Pancreas (tissue), 10 donors: ENCODE measurements around the gene ATP5F1D. TPM values are rescaled to one million over a fixed set of nuclear protein-coding genes. Genes with fewer than 3 reads are reported as not detected.
A peak's percentile ranks its signal among the peaks of the same experiment; 100 is the strongest.

Experiments
- ATAC-seq, 4 donors: fragments of 200-7000 bp; cut with Tn5 transposase; one replicate each; pipeline versions ENCODE4 v1.8.0 to v1.9.1; 2020; ENCODE audit warnings: mild to moderate bottlenecking in 4 of 4, moderate library complexity in 4 of 4
- DNase-seq, 6 donors: peaks; one replicate each; pipeline ENCODE4 v3.0.0-alpha.2; 2020
- FAIRE-seq: peaks from 2 replicates; lab custom pipeline; 2012; peaks lifted over from hg19 to GRCh38; lab: Jason Lieb, UNC
- H3K27ac ChIP-seq, 4 donors: fragments of 200-600 bp; sonication (generic); 1 replicate in 3 of 4; 2 replicates in 1 of 4; pipeline versions ENCODE4 v1.5.0 to v1.8.0; 2020
- H3K27me3 ChIP-seq, 4 donors: fragments of 200-600 bp; one replicate each; pipeline ENCODE4 v1.8.0; 2021
- H3K36me3 ChIP-seq, 3 donors: fragments of 200-600 bp; sonication (generic) in 1 of 3; one replicate each; pipeline versions ENCODE4 v1.5.0 to v1.8.0; 2020 to 2021
- H3K4me1 ChIP-seq, 3 donors: fragments of 200-600 bp; one replicate each; pipeline ENCODE4 v1.8.0; 2021
- H3K4me3 ChIP-seq, 4 donors: fragments of 200-600 bp; sonication (generic) in 2 of 4; one replicate each; pipeline versions ENCODE4 v1.5.0 to v1.8.0; 2020 to 2021
- H3K9me3 ChIP-seq, 4 donors: fragments of 200-600 bp; one replicate each; pipeline ENCODE4 v1.8.0; 2021
- WGBS, 2 donors: extraction: QIAGEN DNeasy Blood & Tissue Kit; methylation state at CpG; one replicate each; pipeline ENCODE4 v1.1.7; 2013; 5-methylcytosine and 5-hydroxymethylcytosine counted together
- intact Hi-C, 3 donors: fragments of 100-400 bp; cut with DNase I; formaldehyde crosslinking; loops; one replicate each; pipeline versions ENCODE4 v1.11.1 to v1.14.2; 2022
- polyA plus RNA-seq, 2 donors: library from polyadenylated mRNA; stranded (reverse); fragments of 200-250 nt; gene quantifications; one replicate each; pipeline ENCODE4 v1.2.3, GENCODE V29; 2013
- total RNA-seq, 6 donors: library from RNA; stranded (reverse); fragmentation: NEBNext Ultra II Directional in 4 of 6; extraction: Animal tissue kit (Norgen Biotek cat#: 25700) in 4 of 6; gene quantifications; one replicate each; pipeline versions ENCODE4 v1.2.1 to v1.2.4, GENCODE V29; 2021 to 2023
- TF ChIP-seq, protein P1 (sequence below), 4 donors: fragments of 200-600 bp; sonication (generic) in 3 of 4; IDR thresholded peaks; one replicate each; pipeline versions ENCODE4 v1.5.0 to v1.8.0; 2021; ENCODE audit warnings: antibody characterized with exemption in 4 of 4
- donor health status: healthy with polysubstance abuse.
- donor health status: DM: no; HTN: no; CAD: no; lungs with moderate emphysema.
- donor health status: DM: no; HTN: no; CAD: no.
- donor health status: control.
- donor health status: control.
- donor health status: Bipolar disorder and iron deficiency.
- donor health status: DM: yes; HTN: yes; CAD: no.
- donor health status: DM: no; HTN: no; CAD: no.
- donor health status: DM: no; HTN: no; CAD: no.
- donor health status: DM: yes; HTN: yes; CAD: no.

The ATP5F1D gene
- total and polyA plus RNA-seq, 8 donors: 97.3 to 515 (median 167) TPM

GRCh38 chr19:1274081-1274851 is 32.7 kb downstream of the ATP5F1D start:
- WGBS, 2 donors: 82% methylated on average over 44 to 46 of the region's 46 CpGs
- Histone ChIP-seq H3K4me1 (peaks cover 33 to 40% (median 39%) of the 10 kb centered on the region in 3 donors), H3K4me3 (peak overlapping the region in 2 of 4 donors; percentile 65 to 67), H3K36me3 (peaks cover 5 to 40% (median 34%) of the 10 kb centered on the region in 3 donors), H3K27me3 (no peaks in the 10 kb centered on the region), H3K9me3 (no peaks in the 10 kb centered on the region), H3K27ac (peak overlapping the region in 3 of 4 donors; percentile 97 to 99 (median 98))
- DNase-seq (peak in 3 of 6 donors; percentile 52 to 73 (median 58)), FAIRE-seq (no peak), ATAC-seq (no peak)
- intact Hi-C loops: no loop called here
- TF ChIP-seq, protein P1, sequence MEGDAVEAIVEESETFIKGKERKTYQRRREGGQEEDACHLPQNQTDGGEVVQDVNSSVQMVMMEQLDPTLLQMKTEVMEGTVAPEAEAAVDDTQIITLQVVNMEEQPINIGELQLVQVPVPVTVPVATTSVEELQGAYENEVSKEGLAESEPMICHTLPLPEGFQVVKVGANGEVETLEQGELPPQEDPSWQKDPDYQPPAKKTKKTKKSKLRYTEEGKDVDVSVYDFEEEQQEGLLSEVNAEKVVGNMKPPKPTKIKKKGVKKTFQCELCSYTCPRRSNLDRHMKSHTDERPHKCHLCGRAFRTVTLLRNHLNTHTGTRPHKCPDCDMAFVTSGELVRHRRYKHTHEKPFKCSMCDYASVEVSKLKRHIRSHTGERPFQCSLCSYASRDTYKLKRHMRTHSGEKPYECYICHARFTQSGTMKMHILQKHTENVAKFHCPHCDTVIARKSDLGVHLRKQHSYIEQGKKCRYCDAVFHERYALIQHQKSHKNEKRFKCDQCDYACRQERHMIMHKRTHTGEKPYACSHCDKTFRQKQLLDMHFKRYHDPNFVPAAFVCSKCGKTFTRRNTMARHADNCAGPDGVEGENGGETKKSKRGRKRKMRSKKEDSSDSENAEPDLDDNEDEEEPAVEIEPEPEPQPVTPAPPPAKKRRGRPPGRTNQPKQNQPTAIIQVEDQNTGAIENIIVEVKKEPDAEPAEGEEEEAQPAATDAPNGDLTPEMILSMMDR (IDR thresholded peaks at IDR 0.05): no peak

- peak overlapping the region in 3 of 4 donors; percentile 65 to 77 (median 67) for H3K4me3 ChIP-seq
- FAIRE-seq (no peak), ATAC-seq (peak; percentile 0 to 1 (median 0)), DNase-seq (no peak)
- H3K9me3 ChIP-seq: no peaks in the 10 kb centered on the region
- H3K27me3 ChIP-seq: no peaks in the 10 kb centered on the region
- H3K4me1 ChIP-seq: peaks cover 33 to 40% (median 39%) of the 10 kb centered on the region in 3 donors
- intact Hi-C loops: no loop called here
- WGBS, 2 donors: 29 to 41% methylated on average over 30 to 44 of the region's 44 CpGs
- TF ChIP-seq, protein P1 (IDR thresholded peaks at IDR 0.05): no peak
- H3K27ac ChIP-seq: peak overlapping the region; percentile 97 to 99 (median 98)
- peaks cover 5 to 40% (median 34%) of the 10 kb centered on the region in 3 donors for H3K36me3 ChIP-seq
These were observed 33.3 kb downstream of the ATP5F1D start for GRCh38 chr19:1274852-1275259.

DNA sequence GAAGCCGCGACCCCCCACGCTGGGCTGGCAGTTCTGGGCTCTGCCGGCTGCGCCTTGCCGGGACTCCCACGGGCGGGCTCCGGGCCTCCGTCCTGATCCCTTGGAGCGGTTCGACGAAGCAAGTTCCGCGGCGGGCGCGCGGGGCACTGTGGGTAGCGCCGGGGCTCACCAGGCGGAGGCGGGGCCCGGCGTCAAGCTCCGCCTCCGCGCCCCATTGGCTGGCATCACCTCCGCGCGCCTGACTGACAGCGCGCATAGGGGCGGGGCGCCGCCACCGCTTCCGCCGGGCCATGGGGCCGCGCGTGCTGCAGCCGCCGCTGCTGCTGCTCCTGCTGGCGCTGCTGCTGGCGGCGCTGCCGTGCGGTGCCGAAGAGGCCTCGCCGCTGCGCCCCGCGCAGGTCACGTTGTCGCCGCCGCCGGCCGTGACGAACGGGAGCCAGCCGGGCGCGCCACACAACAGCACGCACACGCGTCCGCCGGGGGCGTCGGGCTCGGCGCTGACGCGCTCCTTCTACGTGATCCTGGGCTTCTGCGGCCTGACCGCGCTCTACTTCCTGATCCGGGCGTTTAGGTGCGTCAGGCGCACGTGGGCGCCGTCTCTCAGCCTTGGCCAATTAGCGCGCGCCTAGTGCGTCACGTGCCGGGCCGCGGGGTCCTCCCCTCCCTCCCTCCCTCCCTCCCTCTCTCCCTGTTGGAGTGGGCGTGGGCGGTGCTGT is 33.9 kb downstream of the ATP5F1D start, which contains the start of gene FAM174C:
Gene FAM174C, plus strand, starts transcription at position 271 of the 716 bp plus-strand sequence. Its CDS starts 20 bp downstream, at position 291.
- 0% methylated on average over 67 to 98 of the region's 98 CpGs for WGBS, 2 donors
- Histone ChIP-seq H3K9me3 (no peaks in the 10 kb centered on the region), H3K4me3 (peak within 1 kb of the TSS; percentile 55 to 77 (median 66)), H3K27ac (peak within 1 kb of the TSS; percentile 97 to 99 (median 98)), H3K4me1 (peaks cover 32 to 38% (median 37%) of the 10 kb centered on the region in 3 donors), H3K36me3 (peaks cover 5 to 40% (median 34%) of the 10 kb centered on the region in 3 donors), H3K27me3 (no peaks in the 10 kb centered on the region)
- DNase-seq (peak; percentile 94 to 98 (median 96)), ATAC-seq (peak; percentile 78 to 86 (median 81)), FAIRE-seq (no peak)
- intact Hi-C loops: no loop called here
- TF ChIP-seq, protein P1 (IDR thresholded peaks at IDR 0.05): no peak

- intact Hi-C loops: no loop called here
- Histone ChIP-seq H3K27me3 (no peaks in the 10 kb centered on the region), H3K36me3 (peaks cover 5 to 39% (median 34%) of the 10 kb centered on the region in 3 donors), H3K9me3 (no peaks in the 10 kb centered on the region), H3K4me1 (peaks cover 25 to 35% (median 31%) of the 10 kb centered on the region in 3 donors), H3K4me3 (peak overlapping the region; percentile 55 to 77 (median 66)), H3K27ac (peak overlapping the region; percentile 97 to 99 (median 98))
- whole genome bisulfite sequencing, 2 donors: 11 to 16% methylated on average over 31 to 43 of the region's 43 CpGs
- DNase-seq: no peak
- no peak for ATAC-seq
- no peak for FAIRE-seq
- TF ChIP-seq, protein P1 (IDR thresholded peaks at IDR 0.05): no peak
These were observed 34.6 kb downstream of the ATP5F1D start for GRCh38 chr19:1275976-1276627.
